ENCODE results near the gene HNRNPL. TPM values are rescaled to one million over a fixed set of nuclear protein-coding genes. Genes with fewer than 3 reads are reported as not detected.
"Not testable (repeated sequence)": the region's sequence is repeated elsewhere in the genome, so short reads cannot be mapped to it uniquely, and the experiment has no call there.

Gene HNRNPL
- polyA plus RNA-seq, 3 donors = 51.9 to 234 (median 58.7) TPM

GRCh38 chr19:38875656-38876395 is 26.0 kb upstream of the HNRNPL start:
- no peak overlapping the region for H3K4me2 ChIP-seq (replicated peaks; ENCODE audit: extremely low read depth, low read length, poor library complexity, severe bottlenecking)
- H3K4me3 Mint-ChIP-seq = no peak overlapping the region
- H3K79me2 ChIP-seq (ENCODE audit: insufficient read depth, low read length) = no peaks in the 10 kb centered on the region
- peak overlapping the region in 1 of 7 donors; percentile 61 for H3K27ac Mint-ChIP-seq
- H3K9me3 ChIP-seq (replicated peaks in 1 of 2; ENCODE audit: control insufficient read depth in 1 of 2, insufficient read depth in 1 of 2, low read length in 2 of 2) = no peaks in the 10 kb centered on the region
- TF ChIP-seq CTCF (IDR thresholded peaks at IDR 0.05) = no peak
- H4K20me1 ChIP-seq (ENCODE audit: insufficient read depth, low read length) = no peaks in the 10 kb centered on the region
- no peaks in the 10 kb centered on the region for H3K27me3 ChIP-seq (ENCODE audit: control insufficient read depth in 2 of 2, insufficient read depth in 2 of 2, low read length in 2 of 2)
- peaks cover 6 to 7% of the 10 kb centered on the region in 2 donors for H3K36me3 ChIP-seq (replicated peaks in 1 of 2; ENCODE audit: control insufficient read depth in 1 of 2, insufficient read depth in 2 of 2, low read length in 2 of 2)
- no peak overlapping the region for H3K9ac ChIP-seq (ENCODE audit: insufficient read depth, low read length, poor library complexity, severe bottlenecking)
- peaks cover 16% of the 10 kb centered on the region for H3K4me1 Mint-ChIP-seq
- H3K9me3 Mint-ChIP-seq = no peaks in the 10 kb centered on the region
- H3K36me3 Mint-ChIP-seq = peaks cover 15 to 31% of the 10 kb centered on the region in 2 donors
- H3K27ac ChIP-seq (ENCODE audit: low read depth in 1 of 2, low read length in 2 of 2) = no peak overlapping the region
- H2AFZ ChIP-seq (ENCODE audit: insufficient read depth, low read depth, low read length, poor library complexity, severe bottlenecking) = no peak overlapping the region
- intact Hi-C loops (cut with micrococcal nuclease) = no loop called here
- 77% methylated on average over 3 of the region's 6 CpGs for WGBS (ENCODE audit: insufficient coverage)
- no peak overlapping the region for H3K4me3 ChIP-seq (replicated peaks in 1 of 3; ENCODE audit: low read depth in 2 of 3, low read length in 3 of 3)
- DNase-seq = no peak
- H3K4me1 ChIP-seq (ENCODE audit: control insufficient read depth in 1 of 2, insufficient read depth in 2 of 2, low read length in 2 of 2) = peaks cover 18 to 19% of the 10 kb centered on the region in 2 donors
- H3K27me3 Mint-ChIP-seq (ENCODE audit: low read depth in 3 of 3) = no peaks in the 10 kb centered on the region

GRCh38 chr19:38873400-38873799 is 23.6 kb upstream of the HNRNPL start:
- H3K4me3 Mint-ChIP-seq; H3K9me3 Mint-ChIP-seq; H3K36me3 ChIP-seq (replicated peaks in 1 of 2; ENCODE audit: control insufficient read depth in 1 of 2, insufficient read depth in 2 of 2, low read length in 2 of 2); intact Hi-C loops (cut with micrococcal nuclease); H3K9ac ChIP-seq (ENCODE audit: insufficient read depth, low read length, poor library complexity, severe bottlenecking); H3K27ac Mint-ChIP-seq; H3K79me2 ChIP-seq (ENCODE audit: insufficient read depth, low read length); H4K20me1 ChIP-seq (ENCODE audit: insufficient read depth, low read length); H3K27me3 ChIP-seq (ENCODE audit: control insufficient read depth in 2 of 2, insufficient read depth in 2 of 2, low read length in 2 of 2); H3K4me3 ChIP-seq (replicated peaks in 1 of 3; ENCODE audit: low read depth in 2 of 3, low read length in 3 of 3); H3K27me3 Mint-ChIP-seq (ENCODE audit: low read depth in 3 of 3); H3K4me2 ChIP-seq (replicated peaks; ENCODE audit: extremely low read depth, low read length, poor library complexity, severe bottlenecking); DNase-seq; H3K27ac ChIP-seq (ENCODE audit: low read depth in 1 of 2, low read length in 2 of 2); H2AFZ ChIP-seq (ENCODE audit: insufficient read depth, low read depth, low read length, poor library complexity, severe bottlenecking); H3K9me3 ChIP-seq (replicated peaks in 1 of 2; ENCODE audit: control insufficient read depth in 1 of 2, insufficient read depth in 1 of 2, low read length in 2 of 2): not testable (repeated sequence)
- peaks cover 15 to 16% of the 10 kb centered on the region in 2 donors for H3K36me3 Mint-ChIP-seq
- 100% methylated on average over 7 of the region's 10 CpGs for WGBS (ENCODE audit: insufficient coverage)
- peaks cover 29 to 33% of the 10 kb centered on the region in 2 donors for H3K4me1 ChIP-seq (ENCODE audit: control insufficient read depth in 1 of 2, insufficient read depth in 2 of 2, low read length in 2 of 2)
- peaks cover 27% of the 10 kb centered on the region for H3K4me1 Mint-ChIP-seq
